Measurements from ENCODE around the gene RASL10B. TPM values are rescaled to one million over a fixed set of nuclear protein-coding genes. Genes with fewer than 3 reads are reported as not detected.

Gene RASL10B
- total and polyA plus RNA-seq, 11 donors, result 7.6 to 78.7 (median 12.2) TPM

GRCh38 chr17:35731917-35732805 is 722 bp downstream of the RASL10B start:
- intact Hi-C loops (cut with DNase I), result no loop called here
- Histone ChIP-seq H3K27ac (peak overlapping the region in 6 of 12 donors; percentile 39 to 71 (median 63)), H3K27me3 (no peaks in the 10 kb centered on the region), H3K4me1 (peaks cover 0 to 25% (median 13%) of the 10 kb centered on the region in 12 donors), H3K4me3 (peak overlapping the region; percentile 44 to 90 (median 70)), H3K9me3 (no peaks in the 10 kb centered on the region), H3K36me3 (peaks cover 0 to 9% (median 0%) of the 10 kb centered on the region in 9 donors)
- WGBS, 4 donors, result 16 to 42% (median 27%) methylated on average over 10 to 46 of the region's 47 CpGs
- TF ChIP-seq POLR2A (IDR thresholded peaks at IDR 0.05), result no peak
- TF ChIP-seq, protein P1, sequence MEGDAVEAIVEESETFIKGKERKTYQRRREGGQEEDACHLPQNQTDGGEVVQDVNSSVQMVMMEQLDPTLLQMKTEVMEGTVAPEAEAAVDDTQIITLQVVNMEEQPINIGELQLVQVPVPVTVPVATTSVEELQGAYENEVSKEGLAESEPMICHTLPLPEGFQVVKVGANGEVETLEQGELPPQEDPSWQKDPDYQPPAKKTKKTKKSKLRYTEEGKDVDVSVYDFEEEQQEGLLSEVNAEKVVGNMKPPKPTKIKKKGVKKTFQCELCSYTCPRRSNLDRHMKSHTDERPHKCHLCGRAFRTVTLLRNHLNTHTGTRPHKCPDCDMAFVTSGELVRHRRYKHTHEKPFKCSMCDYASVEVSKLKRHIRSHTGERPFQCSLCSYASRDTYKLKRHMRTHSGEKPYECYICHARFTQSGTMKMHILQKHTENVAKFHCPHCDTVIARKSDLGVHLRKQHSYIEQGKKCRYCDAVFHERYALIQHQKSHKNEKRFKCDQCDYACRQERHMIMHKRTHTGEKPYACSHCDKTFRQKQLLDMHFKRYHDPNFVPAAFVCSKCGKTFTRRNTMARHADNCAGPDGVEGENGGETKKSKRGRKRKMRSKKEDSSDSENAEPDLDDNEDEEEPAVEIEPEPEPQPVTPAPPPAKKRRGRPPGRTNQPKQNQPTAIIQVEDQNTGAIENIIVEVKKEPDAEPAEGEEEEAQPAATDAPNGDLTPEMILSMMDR (IDR thresholded peaks at IDR 0.05), result no peak
- DNase-seq, result no peak
- ATAC-seq, result peak; percentile 24 to 44 (median 39)

DNA sequence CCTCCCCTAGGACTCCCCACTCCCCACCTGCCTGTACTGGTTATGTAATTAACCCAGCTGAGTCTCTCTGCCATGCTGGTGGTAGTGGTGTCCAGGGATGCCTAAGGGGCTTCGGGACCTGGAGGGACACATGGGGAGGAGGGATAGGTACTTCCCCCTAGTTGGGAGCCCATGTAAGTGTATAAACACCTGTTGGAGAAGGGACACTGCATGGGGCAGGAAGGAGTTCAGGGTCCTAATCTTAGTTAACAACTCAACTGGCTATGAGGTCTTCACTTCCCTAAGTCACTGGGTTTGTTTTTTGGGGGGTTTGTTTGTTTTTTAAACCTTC is 1.3 kb downstream of the RASL10B start:
- H3K9me3 ChIP-seq, result no peaks in the 10 kb centered on the region
- TF ChIP-seq POLR2A (IDR thresholded peaks at IDR 0.05), result no peak
- TF ChIP-seq, protein P1 (IDR thresholded peaks at IDR 0.05), result no peak
- H3K27me3 ChIP-seq, result no peaks in the 10 kb centered on the region
- H3K4me3 ChIP-seq, result peak overlapping the region in 2 of 12 donors; percentile 70 to 90
- no peak for DNase-seq
- no peak overlapping the region for H3K27ac ChIP-seq
- peak in 1 of 4 donors; percentile 10 for ATAC-seq
- peaks cover 0 to 4% (median 0%) of the 10 kb centered on the region in 9 donors for H3K36me3 ChIP-seq
- intact Hi-C loops (cut with DNase I), result no loop called here
- WGBS, 4 donors, result 43 to 88% (median 70%) methylated on average over 1 of the region's 1 CpG
- peaks cover 0 to 25% (median 11%) of the 10 kb centered on the region in 12 donors for H3K4me1 ChIP-seq

GRCh38 chr17:35733366-35733765 is 1.9 kb downstream of the RASL10B start:
- H3K4me3 ChIP-seq, result no peak overlapping the region
- no peaks in the 10 kb centered on the region for H3K9me3 ChIP-seq
- ATAC-seq, result no peak
- no peaks in the 10 kb centered on the region for H3K27me3 ChIP-seq
- H3K36me3 ChIP-seq, result no peaks in the 10 kb centered on the region
- intact Hi-C loops (cut with DNase I), result no loop called here
- peaks cover 0 to 25% (median 10%) of the 10 kb centered on the region in 12 donors for H3K4me1 ChIP-seq
- no peak for DNase-seq
- 88 to 94% (median 91%) methylated on average over 6 of the region's 6 CpGs for WGBS, 4 donors
- H3K27ac ChIP-seq, result no peak overlapping the region
- TF ChIP-seq, protein P1 (IDR thresholded peaks at IDR 0.05), result no peak
- TF ChIP-seq POLR2A (IDR thresholded peaks at IDR 0.05), result no peak

DNA sequence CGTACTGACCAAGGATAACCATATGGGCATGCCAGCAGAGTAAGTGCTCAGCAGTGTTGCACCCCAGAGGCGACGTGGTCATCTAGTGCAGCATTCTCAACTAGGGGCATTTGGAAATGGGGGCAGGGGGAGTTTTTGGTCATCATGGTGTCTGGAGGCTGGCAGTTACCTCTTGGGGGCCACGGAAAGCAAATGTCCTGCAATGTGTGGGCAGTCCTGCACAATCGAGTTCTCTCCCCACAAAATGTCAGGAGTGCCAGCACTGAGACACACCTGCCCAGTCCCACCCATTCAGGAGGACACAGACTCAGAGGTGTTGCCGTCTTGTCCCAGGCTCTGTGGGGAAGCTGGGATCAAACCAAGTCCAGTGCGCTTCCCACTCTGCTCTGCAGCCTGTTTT is 3.0 kb downstream of the RASL10B start:
- Histone ChIP-seq H3K36me3 (no peaks in the 10 kb centered on the region), H3K4me1 (peaks cover 0 to 25% (median 10%) of the 10 kb centered on the region in 12 donors), H3K27ac (no peak overlapping the region), H3K27me3 (no peaks in the 10 kb centered on the region), H3K9me3 (no peaks in the 10 kb centered on the region), H3K4me3 (no peak overlapping the region)
- WGBS, 4 donors, result 83 to 92% (median 88%) methylated on average over 7 of the region's 7 CpGs
- DNase-seq, result no peak
- intact Hi-C loops (cut with DNase I), result no loop called here
- ATAC-seq, result no peak
- TF ChIP-seq, protein P1 (IDR thresholded peaks at IDR 0.05), result no peak
- no peak for TF ChIP-seq POLR2A (IDR thresholded peaks at IDR 0.05)
